Activated naive CD4-positive, alpha-beta T cell (primary cell): Measurements from ENCODE around the gene ZDHHC11.
"Not testable (repeated sequence)": the region's sequence is repeated elsewhere in the genome, so short reads cannot be mapped to it uniquely, and the experiment has no call there.

Experiments
- DNase-seq, 4 experiments: peaks; one replicate each; lab custom pipeline; 2025; lab: John Stamatoyannopoulos, UW

The ZDHHC11 gene

GRCh38 chr5:878677-879076 is 27.9 kb upstream of the ZDHHC11 start:
- not testable (repeated sequence) for DNase-seq

- no peak for DNase-seq
Measured at GRCh38 chr5:878125-878524, 27.3 kb upstream of the ZDHHC11 start.

GRCh38 chr5:876398-877365 is 25.9 kb upstream of the ZDHHC11 start:
- no peak for DNase-seq

GRCh38 chr5:875931-876330 is 25.1 kb upstream of the ZDHHC11 start:
- no peak for DNase-seq

- DNase-seq, result no peak
Measured at GRCh38 chr5:873328-873727, 22.5 kb upstream of the ZDHHC11 start.

GRCh38 chr5:872301-872700 is 21.5 kb upstream of the ZDHHC11 start:
- DNase-seq, result no peak

GRCh38 chr5:871596-872298 is 21.0 kb upstream of the ZDHHC11 start:
- DNase-seq, result no peak

- DNase-seq, result no peak
Measured at GRCh38 chr5:870956-871355, 20.2 kb upstream of the ZDHHC11 start.

GRCh38 chr5:868428-869135 is 17.8 kb upstream of the ZDHHC11 start:
- DNase-seq, result no peak

- no peak for DNase-seq
Measured at GRCh38 chr5:867300-867870, 16.6 kb upstream of the ZDHHC11 start.

GRCh38 chr5:865771-866170 is 15.0 kb upstream of the ZDHHC11 start:
- DNase-seq, result no peak

- DNase-seq, result no peak
Measured at GRCh38 chr5:865168-865521, 14.4 kb upstream of the ZDHHC11 start.

- DNase-seq, result no peak
Measured at GRCh38 chr5:864492-865167, 13.8 kb upstream of the ZDHHC11 start.

- DNase-seq, result no peak
Measured at GRCh38 chr5:863244-863805, 12.5 kb upstream of the ZDHHC11 start.

GRCh38 chr5:862367-863243 is 11.8 kb upstream of the ZDHHC11 start:
- DNase-seq, result no peak

- DNase-seq, result no peak
Measured at GRCh38 chr5:861442-862366, 10.9 kb upstream of the ZDHHC11 start.

- DNase-seq, result no peak
Measured at GRCh38 chr5:860506-861150, 9.8 kb upstream of the ZDHHC11 start.

GRCh38 chr5:859798-860296 is 9.1 kb upstream of the ZDHHC11 start:
- DNase-seq, result no peak

GRCh38 chr5:859391-859790 is 8.6 kb upstream of the ZDHHC11 start:
- no peak for DNase-seq
